Bronchial epithelial cell (primary cell): ENCODE measurements around the gene DYNLT2B. TPM values are rescaled to one million over a fixed set of nuclear protein-coding genes. Genes with fewer than 3 reads are reported as not detected.
A peak's percentile ranks its signal among the peaks of the same experiment; 100 is the strongest.
"Not testable (repeated sequence)": the region's sequence is repeated elsewhere in the genome, so short reads cannot be mapped to it uniquely, and the experiment has no call there.

ENCODE experiments used
- DNase-seq: peaks from one replicate; pipeline ENCODE4 v3.0.0-alpha.2; 2010; ENCODE audit warnings: low read depth
- FAIRE-seq: peaks from 2 replicates; lab custom pipeline; 2011; peaks lifted over from hg19 to GRCh38; lab: Jason Lieb, UNC
- H3K27me3 ChIP-seq: 2 replicates; pipeline ENCODE4 v1.5.1; 2011; ENCODE audit warnings: low read length; ENCODE audit not compliant: control insufficient read depth, insufficient read depth
- H3K36me3 ChIP-seq: 2 replicates; pipeline ENCODE4 v1.5.1; 2011; ENCODE audit warnings: low read length; ENCODE audit not compliant: control insufficient read depth, insufficient read depth
- H3K4me3 ChIP-seq: 2 replicates; pipeline ENCODE4 v1.5.1; 2011; ENCODE audit warnings: mild to moderate bottlenecking, low read depth, low read length, control low read depth
- CTCF ChIP-seq: IDR thresholded peaks from 2 replicates; pipeline ENCODE4 v1.5.1; 2011; ENCODE audit warnings: mild to moderate bottlenecking, moderate library complexity, low read length, control low read depth, inconsistent platforms; ENCODE audit not compliant: insufficient read depth, severe bottlenecking
- total RNA-seq: library from RNA; depleted of rRNA; stranded (reverse); fragments of >200 nt; gene quantifications from 2 replicates; pipeline ENCODE4 v1.2.1, GENCODE V29; 2014

Gene DYNLT2B
- total RNA-seq, 1 donor from 2014 or later: 17.1 TPM

- Histone ChIP-seq H3K36me3 (peaks cover 2% of the 10 kb centered on the region), H3K27me3 (no peaks in the 10 kb centered on the region), H3K4me3 (no peak overlapping the region)
- no peak for DNase-seq
- no peak for TF ChIP-seq CTCF
- FAIRE-seq: no peak
Observed at GRCh38 chr3:196260784-196261183, 57.3 kb downstream of the DYNLT2B start.

- no peak for DNase-seq
- H3K36me3 ChIP-seq: peaks cover 4% of the 10 kb centered on the region
- no peak for TF ChIP-seq CTCF
- FAIRE-seq: no peak
- no peaks in the 10 kb centered on the region for H3K27me3 ChIP-seq
- no peak overlapping the region for H3K4me3 ChIP-seq
Observed at GRCh38 chr3:196255776-196256175, 62.3 kb downstream of the DYNLT2B start.

- TF ChIP-seq CTCF: no peak
- Histone ChIP-seq H3K4me3 (no peak overlapping the region), H3K27me3 (no peaks in the 10 kb centered on the region), H3K36me3 (peaks cover 4% of the 10 kb centered on the region)
- FAIRE-seq (no peak), DNase-seq (no peak)
Observed at GRCh38 chr3:196254376-196255283, 63.4 kb downstream of the DYNLT2B start.

GRCh38 chr3:196251918-196252317 lies 66.1 kb downstream of the DYNLT2B start:
- DNase-seq: no peak
- H3K27me3 ChIP-seq: no peaks in the 10 kb centered on the region
- TF ChIP-seq CTCF: no peak
- no peak overlapping the region for H3K4me3 ChIP-seq
- peaks cover 10% of the 10 kb centered on the region for H3K36me3 ChIP-seq
- FAIRE-seq: no peak

GRCh38 chr3:196246612-196247308 lies 71.3 kb downstream of the DYNLT2B start:
- TF ChIP-seq CTCF: no peak
- Histone ChIP-seq H3K27me3 (no peaks in the 10 kb centered on the region), H3K36me3 (peaks cover 17% of the 10 kb centered on the region), H3K4me3 (no peak overlapping the region)
- peak; percentile 48 for DNase-seq
- no peak for FAIRE-seq

GRCh38 chr3:196244166-196244565 lies 73.9 kb downstream of the DYNLT2B start:
- not testable (repeated sequence) for FAIRE-seq, DNase-seq
- H3K36me3 ChIP-seq: peaks cover 24% of the 10 kb centered on the region

More at GRCh38 chr3:196244166-196244565, 73.9 kb downstream of the DYNLT2B start:
- H3K27me3 ChIP-seq, H3K4me3 ChIP-seq: not testable (repeated sequence)
